ENCODE measurements around the gene MSL1.
A peak's percentile ranks its signal among the peaks of the same experiment; 100 is the strongest.

MSL1 gene

GRCh38 chr17:40079545-40079944 lies 42.2 kb upstream of the MSL1 start:
- H3K27ac ChIP-seq, result no peak overlapping the region
- H3K27me3 ChIP-seq (ENCODE audit: control insufficient read depth, insufficient read depth, low read length), result no peaks in the 10 kb centered on the region
- H3K4me3 ChIP-seq (ENCODE audit: low read depth, low read length), result no peak overlapping the region
- TF ChIP-seq, protein P1, sequence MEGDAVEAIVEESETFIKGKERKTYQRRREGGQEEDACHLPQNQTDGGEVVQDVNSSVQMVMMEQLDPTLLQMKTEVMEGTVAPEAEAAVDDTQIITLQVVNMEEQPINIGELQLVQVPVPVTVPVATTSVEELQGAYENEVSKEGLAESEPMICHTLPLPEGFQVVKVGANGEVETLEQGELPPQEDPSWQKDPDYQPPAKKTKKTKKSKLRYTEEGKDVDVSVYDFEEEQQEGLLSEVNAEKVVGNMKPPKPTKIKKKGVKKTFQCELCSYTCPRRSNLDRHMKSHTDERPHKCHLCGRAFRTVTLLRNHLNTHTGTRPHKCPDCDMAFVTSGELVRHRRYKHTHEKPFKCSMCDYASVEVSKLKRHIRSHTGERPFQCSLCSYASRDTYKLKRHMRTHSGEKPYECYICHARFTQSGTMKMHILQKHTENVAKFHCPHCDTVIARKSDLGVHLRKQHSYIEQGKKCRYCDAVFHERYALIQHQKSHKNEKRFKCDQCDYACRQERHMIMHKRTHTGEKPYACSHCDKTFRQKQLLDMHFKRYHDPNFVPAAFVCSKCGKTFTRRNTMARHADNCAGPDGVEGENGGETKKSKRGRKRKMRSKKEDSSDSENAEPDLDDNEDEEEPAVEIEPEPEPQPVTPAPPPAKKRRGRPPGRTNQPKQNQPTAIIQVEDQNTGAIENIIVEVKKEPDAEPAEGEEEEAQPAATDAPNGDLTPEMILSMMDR (IDR thresholded peaks at IDR 0.05), result no peak
- H3K9ac ChIP-seq, result no peak overlapping the region
- H3K36me3 ChIP-seq (ENCODE audit: control insufficient read depth, insufficient read depth, low read length), result no peaks in the 10 kb centered on the region
- H3K4me1 ChIP-seq, result peaks cover 15% of the 10 kb centered on the region
- peaks cover 19% of the 10 kb centered on the region for H3K79me2 ChIP-seq
- no peak overlapping the region for H3K4me2 ChIP-seq (ENCODE audit: low read length)
- H2AFZ ChIP-seq, result no peak overlapping the region
- H3K9me3 ChIP-seq (ENCODE audit: control insufficient read depth, low read length), result no peaks in the 10 kb centered on the region

- no peak overlapping the region for H3K27ac ChIP-seq
- H3K4me1 ChIP-seq, result no peaks in the 10 kb centered on the region
- no peaks in the 10 kb centered on the region for H3K36me3 ChIP-seq (ENCODE audit: control insufficient read depth, insufficient read depth, low read length)
- TF ChIP-seq, protein P1 (IDR thresholded peaks at IDR 0.05), result no peak
- no peak overlapping the region for H3K9ac ChIP-seq
- no peak overlapping the region for H3K4me2 ChIP-seq (ENCODE audit: low read length)
- H2AFZ ChIP-seq, result no peak overlapping the region
- no peaks in the 10 kb centered on the region for H3K9me3 ChIP-seq (ENCODE audit: control insufficient read depth, low read length)
- no peaks in the 10 kb centered on the region for H3K27me3 ChIP-seq (ENCODE audit: control insufficient read depth, insufficient read depth, low read length)
- H3K4me3 ChIP-seq (ENCODE audit: low read depth, low read length), result no peak overlapping the region
- peaks cover 6% of the 10 kb centered on the region for H3K79me2 ChIP-seq
Measured at GRCh38 chr17:40084477-40084876, 37.3 kb upstream of the MSL1 start.

DNA sequence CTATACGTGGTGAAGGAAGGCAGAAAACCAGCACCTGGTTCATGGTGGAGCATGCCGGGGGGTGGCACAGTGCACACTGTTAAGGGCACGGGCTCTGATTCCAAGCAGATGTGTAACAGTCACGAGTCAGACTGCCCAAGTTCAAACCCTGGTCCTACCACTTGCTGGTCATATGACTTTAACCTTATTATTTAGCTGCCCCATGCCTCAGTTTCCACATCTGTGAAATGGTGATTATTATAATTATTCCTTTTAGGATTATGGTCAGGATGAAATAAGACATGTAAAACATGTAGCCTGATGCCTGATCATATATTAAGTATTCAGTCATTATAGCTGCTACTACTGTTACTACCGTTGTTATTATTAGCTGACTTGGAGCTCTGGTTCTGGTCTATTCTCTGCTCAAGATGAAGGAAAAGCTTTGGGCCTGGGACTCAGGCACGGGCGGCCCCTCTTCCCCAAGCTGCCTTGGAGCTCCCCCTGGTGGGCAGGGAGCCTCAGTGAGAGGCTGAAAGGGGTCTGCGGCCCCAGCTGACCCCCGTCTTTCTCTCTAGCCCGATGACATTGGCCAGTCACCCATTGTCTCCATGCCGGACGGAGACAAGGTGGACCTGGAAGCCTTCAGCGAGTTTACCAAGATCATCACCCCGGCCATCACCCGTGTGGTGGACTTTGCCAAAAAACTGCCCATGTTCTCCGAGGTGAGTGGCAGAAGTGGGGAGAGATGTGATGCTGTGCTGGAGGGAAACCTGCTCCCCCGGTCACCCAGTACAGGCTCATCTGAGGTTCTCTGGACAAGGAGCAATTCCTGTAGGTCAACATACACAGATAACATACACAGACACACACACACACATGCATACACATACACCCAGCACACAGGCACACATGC lies 35.4 kb upstream of the MSL1 start:
- Histone ChIP-seq H3K9ac (no peak overlapping the region), H3K36me3 (ENCODE audit: control insufficient read depth, insufficient read depth, low read length) (no peaks in the 10 kb centered on the region), H2AFZ (no peak overlapping the region)

DNA sequence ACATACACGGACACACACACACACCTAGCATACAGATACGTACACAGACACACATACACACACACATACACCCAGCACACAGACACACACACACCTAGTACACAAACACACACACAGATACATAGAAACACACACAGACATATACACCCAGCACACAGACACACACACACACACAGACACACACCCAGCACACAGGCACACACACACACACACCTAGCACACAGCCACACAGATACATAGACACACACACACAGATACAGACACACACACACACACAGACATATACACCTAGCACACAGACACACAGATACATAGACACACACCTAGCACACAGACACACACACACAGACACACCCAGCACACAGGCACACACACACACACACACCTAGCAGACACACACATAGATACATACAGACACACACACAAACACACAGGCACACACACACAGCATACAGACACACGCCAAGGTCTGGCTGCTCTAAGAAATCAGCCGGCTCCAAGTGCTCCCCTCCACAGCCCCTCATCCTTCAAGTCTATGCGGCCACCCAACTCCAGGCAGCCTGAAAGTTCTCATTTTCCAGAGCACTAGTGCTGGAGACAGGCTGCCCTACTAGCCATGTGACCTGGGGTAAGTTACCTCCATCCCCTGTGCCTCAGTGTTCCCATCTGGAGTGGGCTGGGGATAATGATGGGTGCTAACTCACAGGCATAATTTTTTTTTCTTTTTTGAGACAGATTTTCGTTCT lies 34.5 kb upstream of the MSL1 start:
- Histone ChIP-seq H3K4me1 (no peaks in the 10 kb centered on the region), H3K79me2 (peaks cover 5% of the 10 kb centered on the region), H3K4me3 (ENCODE audit: low read depth, low read length) (no peak overlapping the region), H3K36me3 (ENCODE audit: control insufficient read depth, insufficient read depth, low read length) (no peaks in the 10 kb centered on the region), H3K27me3 (ENCODE audit: control insufficient read depth, insufficient read depth, low read length) (no peaks in the 10 kb centered on the region), H3K9ac (no peak overlapping the region), H3K4me2 (ENCODE audit: low read length) (no peak overlapping the region), H3K27ac (no peak overlapping the region), H2AFZ (no peak overlapping the region), H3K9me3 (ENCODE audit: control insufficient read depth, low read length) (no peaks in the 10 kb centered on the region)
- TF ChIP-seq, protein P1 (IDR thresholded peaks at IDR 0.05), result no peak

More for the DNA sequence above, 35.4 kb upstream of the MSL1 start:
- TF ChIP-seq, protein P1 (IDR thresholded peaks at IDR 0.05), result peak; percentile 94
- no peak overlapping the region for H3K4me2 ChIP-seq (ENCODE audit: low read length)
- H3K79me2 ChIP-seq, result peaks cover 5% of the 10 kb centered on the region
- H3K4me3 ChIP-seq (ENCODE audit: low read depth, low read length), result no peak overlapping the region
- no peaks in the 10 kb centered on the region for H3K27me3 ChIP-seq (ENCODE audit: control insufficient read depth, insufficient read depth, low read length)
- no peaks in the 10 kb centered on the region for H3K4me1 ChIP-seq
- no peaks in the 10 kb centered on the region for H3K9me3 ChIP-seq (ENCODE audit: control insufficient read depth, low read length)
- H3K27ac ChIP-seq, result no peak overlapping the region

Data from parathyroid adenoma (tissue), 2 donors.